Stimulated activated CD4-positive, alpha-beta T cell treated with anti-CD3 and anti-CD28 coated beads, Interleukin-1b, Interleukin-23, amount 100 ng/mL, for 1 hour (primary cell): Measurements from ENCODE around the gene ADAM12.

Source experiments
- DNase-seq, 2 donors: peaks; one replicate each; pipeline ENCODE4 v3.0.0-alpha.2; 2020; ENCODE audit warnings: low read depth in 2 of 2

Gene ADAM12

DNA sequence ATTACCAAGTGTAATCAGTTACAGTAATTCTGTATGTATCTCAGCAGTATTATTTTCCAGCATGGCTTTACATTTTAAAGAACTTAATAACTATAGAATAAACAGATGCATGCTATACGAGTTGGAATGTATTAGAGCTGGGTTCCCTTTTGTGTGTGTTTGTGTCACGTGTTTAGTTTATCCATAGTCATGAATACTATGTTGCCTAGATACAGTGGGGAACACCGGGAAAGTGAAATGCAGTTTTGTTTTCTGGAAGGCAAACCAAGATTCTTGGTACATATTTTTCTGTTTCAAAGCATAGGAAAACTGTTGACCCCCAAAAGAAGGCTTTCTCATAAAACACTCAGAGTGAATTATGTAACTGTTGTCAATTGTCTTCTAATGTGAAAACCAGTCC, 372.9 kb downstream of the ADAM12 start:
- no peak for DNase-seq

DNA sequence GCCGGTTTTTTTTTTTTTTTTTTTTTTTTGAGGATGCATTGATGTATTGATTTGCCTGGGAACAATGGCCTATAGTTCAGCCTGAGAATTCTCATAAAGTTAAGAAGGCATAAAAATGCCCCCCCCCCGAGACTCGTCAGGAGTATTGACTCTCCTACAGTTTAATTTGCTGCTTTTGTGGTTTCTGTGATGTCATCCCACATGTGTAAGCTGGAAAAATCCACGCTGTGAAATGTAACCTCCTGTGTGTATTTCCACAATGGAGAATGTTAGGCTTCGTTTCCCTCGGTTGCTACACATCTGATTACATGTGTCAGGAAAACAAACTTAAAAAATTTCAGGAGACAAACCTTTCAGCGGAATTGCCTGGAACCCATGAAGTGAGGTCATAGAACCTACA, 374.0 kb downstream of the ADAM12 start:
- DNase-seq: no peak

DNA sequence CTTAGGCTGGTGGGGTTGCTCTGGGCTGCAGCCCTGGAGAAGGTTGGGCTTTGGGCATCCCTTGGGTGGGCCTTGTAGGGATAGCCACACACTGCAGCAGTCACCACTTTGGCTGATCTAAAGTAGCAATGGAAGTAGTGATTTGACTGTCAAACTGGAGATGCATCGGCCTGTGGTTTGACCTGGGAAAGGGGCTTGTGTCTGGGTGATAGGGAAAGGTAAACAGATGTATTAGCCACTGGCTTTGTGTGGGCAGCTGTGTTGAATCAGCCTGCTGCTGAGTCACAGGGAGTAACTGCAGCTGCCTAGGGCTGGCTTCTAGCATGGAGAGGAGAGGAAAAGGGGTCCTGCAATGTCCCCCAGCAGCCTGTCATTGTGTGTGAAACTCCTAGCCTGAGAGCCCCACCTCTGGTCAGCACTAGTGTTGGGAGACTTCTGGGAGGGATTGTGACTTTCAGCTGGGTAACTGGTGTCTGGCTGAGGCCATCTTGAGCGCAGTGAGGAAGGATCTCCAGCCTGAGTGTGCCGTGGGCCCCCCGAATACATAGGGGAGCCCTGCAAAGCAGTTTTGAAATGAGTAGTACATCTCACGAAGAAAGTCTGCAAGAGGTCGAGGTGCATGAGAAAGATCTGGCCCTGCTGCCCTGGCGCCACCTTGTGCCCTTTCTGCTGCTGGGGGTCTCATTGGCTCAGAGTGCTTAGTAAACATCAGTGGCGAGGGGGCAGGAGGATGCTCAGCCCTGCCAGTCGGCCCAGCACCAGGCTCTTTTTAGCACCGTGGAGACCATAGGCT, 374.6 kb downstream of the ADAM12 start:
- DNase-seq: no peak

- no peak for DNase-seq
Measured at GRCh38 chr10:126012485-126012884, 375.8 kb downstream of the ADAM12 start.

DNA sequence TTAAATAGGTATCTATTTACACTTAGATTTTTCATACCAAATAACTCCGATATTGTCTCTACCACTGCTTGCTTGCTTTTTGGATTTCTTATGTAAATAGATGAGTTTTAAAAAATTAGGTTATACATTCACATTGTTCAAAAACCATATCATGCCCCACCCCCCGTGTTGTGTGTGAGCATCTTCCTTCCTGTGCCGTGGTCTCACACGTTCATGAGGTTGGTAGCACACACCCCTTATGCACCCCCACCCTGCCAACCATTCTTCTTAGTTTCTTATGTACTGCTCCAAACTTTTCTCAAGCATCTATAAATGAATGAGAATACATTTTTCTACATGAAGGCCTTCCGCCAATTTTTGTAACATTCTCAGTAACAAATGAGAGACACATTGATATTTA, 376.3 kb downstream of the ADAM12 start:
- DNase-seq: no peak

DNA sequence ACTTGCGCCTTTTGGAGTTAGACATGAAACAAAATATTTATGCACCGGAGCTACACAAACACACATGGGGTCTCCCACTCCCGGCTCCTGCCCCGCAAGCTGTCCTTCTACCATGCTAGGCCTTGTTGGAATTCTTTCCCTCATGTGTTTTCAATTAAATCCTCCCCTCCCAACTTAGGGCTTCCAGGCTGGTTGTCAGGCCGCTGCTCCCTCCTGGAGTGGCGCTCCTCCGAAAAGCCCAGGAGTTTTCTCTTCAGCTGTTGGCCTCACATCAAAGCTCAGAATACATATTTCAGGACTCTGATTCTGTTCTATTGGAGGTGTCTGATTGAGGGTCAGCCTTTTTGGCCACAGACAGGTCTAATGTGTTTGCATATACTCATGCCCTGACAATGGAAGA, 378.6 kb downstream of the ADAM12 start:
- no peak for DNase-seq

DNA sequence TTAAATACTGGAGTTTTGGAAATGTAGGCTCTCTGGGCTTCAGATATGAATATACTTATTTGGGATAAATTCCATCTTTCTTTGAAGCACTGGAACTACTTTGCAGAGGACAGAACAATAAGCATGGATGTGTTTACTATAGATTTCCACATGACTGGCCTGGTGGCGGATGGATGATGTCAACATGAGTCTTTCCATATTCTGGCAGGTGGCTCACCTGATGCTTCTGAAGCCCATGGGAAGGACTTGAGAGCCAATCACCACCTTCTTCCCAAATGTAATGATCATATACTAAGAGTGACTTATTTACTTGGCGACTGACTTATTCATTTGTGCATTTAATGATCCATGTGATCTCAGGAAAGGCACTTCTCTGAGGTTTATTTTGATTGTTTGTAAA, 381.4 kb downstream of the ADAM12 start:
- DNase-seq: no peak

DNA sequence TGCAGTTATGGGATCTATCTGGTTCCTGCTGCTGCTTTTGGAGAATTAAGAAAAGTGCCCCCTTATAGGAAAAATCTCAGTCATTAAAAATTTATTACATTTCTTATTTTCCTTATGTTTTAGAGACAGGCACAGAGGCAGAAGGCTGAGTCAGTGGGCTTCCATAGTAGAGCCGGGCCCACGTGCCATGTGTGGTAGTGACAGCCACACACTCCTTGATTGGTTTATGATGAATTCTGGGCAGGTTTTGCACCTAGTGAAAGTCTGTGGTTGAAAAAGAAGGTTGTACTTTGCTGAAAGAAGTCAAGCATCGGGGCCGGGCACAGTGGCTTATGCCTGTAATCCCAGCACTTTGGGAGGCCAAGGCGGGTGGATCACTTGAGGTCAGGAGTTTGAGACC, 382.0 kb downstream of the ADAM12 start:
- no peak for DNase-seq

GRCh38 chr10:126004752-126005151, 383.5 kb downstream of the ADAM12 start:
- no peak for DNase-seq

GRCh38 chr10:126001576-126001975, 386.7 kb downstream of the ADAM12 start:
- DNase-seq: no peak

GRCh38 chr10:125999694-126000093, 388.6 kb downstream of the ADAM12 start:
- no peak for DNase-seq

- DNase-seq: no peak
Measured at GRCh38 chr10:125997586-125997985, 390.7 kb downstream of the ADAM12 start.

GRCh38 chr10:125995726-125996304, 392.5 kb downstream of the ADAM12 start:
- no peak for DNase-seq

DNA sequence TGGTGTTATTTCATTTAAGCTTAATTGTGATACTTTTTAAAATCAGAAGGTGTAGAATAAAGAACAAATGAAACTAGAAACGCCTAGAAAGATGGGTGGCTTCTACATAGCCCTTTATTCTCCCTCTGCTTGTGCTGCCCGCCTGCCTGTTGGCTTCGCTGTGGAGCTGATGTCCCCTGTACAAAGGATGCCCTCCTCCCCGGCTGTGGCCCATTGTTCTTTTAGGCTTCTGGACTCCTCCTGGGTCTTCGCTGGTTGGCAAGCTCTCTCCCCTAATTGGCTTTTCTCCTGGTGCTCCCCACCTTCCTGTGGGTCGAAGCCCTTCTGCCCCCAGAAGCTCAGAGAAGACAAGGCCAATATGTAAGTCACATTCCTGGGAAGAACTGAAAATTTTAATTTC, 393.7 kb downstream of the ADAM12 start:
- no peak for DNase-seq

- DNase-seq: no peak
Measured at GRCh38 chr10:125992254-125992653, 396.0 kb downstream of the ADAM12 start.

DNA sequence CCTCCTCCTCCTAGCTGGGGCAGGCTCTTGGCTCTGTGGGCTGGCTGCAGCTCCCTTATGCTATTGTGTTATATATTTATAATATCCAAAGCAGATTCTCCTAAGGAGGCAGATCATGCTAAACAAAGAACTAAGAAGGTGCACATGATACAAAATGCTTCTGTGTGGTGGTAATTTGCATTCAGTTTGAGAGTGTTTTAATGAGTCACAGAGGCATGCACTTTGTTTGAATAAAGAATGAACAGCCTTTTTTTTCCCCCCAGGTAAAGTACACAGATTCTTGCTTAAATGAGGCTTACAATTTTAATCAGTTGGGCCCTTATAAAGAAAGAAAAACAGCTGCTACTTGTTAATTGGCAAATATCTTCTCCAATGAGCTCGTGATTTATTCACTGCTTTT, 396.9 kb downstream of the ADAM12 start:
- DNase-seq: no peak

GRCh38 chr10:125990974-125991373, 397.3 kb downstream of the ADAM12 start:
- DNase-seq: no peak

- no peak for DNase-seq
Measured at GRCh38 chr10:125989791-125990190, 398.5 kb downstream of the ADAM12 start.

- no peak for DNase-seq
Measured at GRCh38 chr10:125985557-125986240, 402.6 kb downstream of the ADAM12 start.

DNA sequence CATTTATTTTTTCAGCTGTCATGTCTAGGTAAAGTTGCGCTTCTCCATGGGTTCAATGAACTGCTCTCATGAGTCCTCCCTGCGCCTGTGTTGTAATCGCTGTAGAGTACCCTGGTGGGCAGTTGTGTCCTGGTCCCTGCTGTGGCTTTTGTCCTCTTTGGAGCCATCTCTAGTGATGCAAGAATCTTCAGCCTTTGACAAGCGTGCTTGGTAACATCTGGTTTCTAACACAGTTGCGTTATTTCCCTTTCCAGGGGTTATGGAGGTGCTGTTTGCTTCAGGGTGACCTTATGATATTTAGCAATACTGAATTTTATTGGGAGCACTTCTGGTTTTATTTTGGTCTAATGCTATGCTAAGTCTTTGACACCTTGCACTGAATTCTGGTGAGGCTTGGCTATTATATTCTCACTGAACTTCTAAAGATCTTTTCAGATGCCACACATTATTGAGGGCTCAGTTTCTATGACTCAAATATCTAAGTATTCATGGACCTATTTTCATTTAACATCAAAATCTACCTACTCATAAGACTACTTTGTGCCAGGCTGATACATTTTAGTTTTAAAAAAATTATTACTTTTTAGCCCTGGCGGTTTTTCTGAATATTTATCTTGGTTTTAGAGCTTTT, 403.3 kb downstream of the ADAM12 start:
- no peak for DNase-seq

DNA sequence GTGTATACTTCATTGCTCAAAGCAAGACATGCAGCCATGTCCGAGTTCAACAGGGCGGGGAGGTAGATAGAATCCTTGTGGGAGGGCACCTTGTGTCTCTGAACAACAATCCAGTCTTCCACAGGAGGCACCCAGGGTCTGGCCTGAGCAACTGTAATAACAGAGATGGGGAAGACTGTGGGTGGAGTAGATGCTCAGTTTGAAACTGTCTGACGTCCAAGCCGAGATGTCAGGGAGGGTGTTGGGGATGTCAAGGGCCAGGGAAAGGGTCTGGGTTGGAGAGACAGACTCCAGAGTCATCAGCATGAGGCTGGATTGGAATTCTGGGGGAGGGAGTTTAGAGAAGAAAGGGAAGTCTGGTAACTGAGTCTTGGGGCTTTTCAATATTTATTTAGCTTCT, 403.9 kb downstream of the ADAM12 start:
- DNase-seq: no peak

GRCh38 chr10:125983656-125984055, 404.6 kb downstream of the ADAM12 start:
- DNase-seq: no peak

GRCh38 chr10:125983161-125983560, 405.1 kb downstream of the ADAM12 start:
- DNase-seq: no peak
